DMS 273 treated with DMSO at 0.1 percent for 48 hours (cell line): ENCODE data around the gene CLDN7.
A peak's percentile ranks its signal among the peaks of the same experiment; 100 is the strongest.

Source experiments
- DNase-seq: peaks from one replicate; lab custom pipeline; 2025; lab: John Stamatoyannopoulos, UW

Gene CLDN7

GRCh38 chr17:7262192-7262934, at the start of gene CLDN7:
TSS of gene CLDN7 (minus strand) at chr17:7262478. CDS start at chr17:7262043, 435 bp downstream.
- no peak for DNase-seq

- no peak for DNase-seq
Observed at GRCh38 chr17:7311110-7311705, 48.9 kb upstream of the CLDN7 start.

- DNase-seq, result no peak
Observed at GRCh38 chr17:7309628-7310027, 47.4 kb upstream of the CLDN7 start.

GRCh38 chr17:7308625-7309433, 46.6 kb upstream of the CLDN7 start:
- peak; percentile 19 for DNase-seq

- no peak for DNase-seq
Observed at GRCh38 chr17:7307686-7308624, 45.7 kb upstream of the CLDN7 start.

GRCh38 chr17:7306911-7307685, 44.8 kb upstream of the CLDN7 start, which contains the start of gene EIF5A:
TSS of gene EIF5A (plus strand) at chr17:7307628. CDS start at chr17:7309636, 2,008 bp downstream.
- DNase-seq, result peak; percentile 97

- no peak for DNase-seq
Observed at GRCh38 chr17:7304179-7304578, 41.9 kb upstream of the CLDN7 start.

- DNase-seq, result peak; percentile 23
Observed at GRCh38 chr17:7296189-7296861, 34.0 kb upstream of the CLDN7 start.

- DNase-seq, result no peak
Observed at GRCh38 chr17:7295230-7296180, 33.2 kb upstream of the CLDN7 start.

- DNase-seq, result no peak
Observed at GRCh38 chr17:7294614-7295153, 32.4 kb upstream of the CLDN7 start, which contains the start of gene YBX2. TSS of gene YBX2 (minus strand) at chr17:7294639. CDS start at chr17:7294500, 139 bp downstream.

GRCh38 chr17:7293816-7294613, 31.7 kb upstream of the CLDN7 start:
- DNase-seq, result no peak

GRCh38 chr17:7293159-7293558, 30.9 kb upstream of the CLDN7 start:
- no peak for DNase-seq

- no peak for DNase-seq
Observed at GRCh38 chr17:7292729-7293128, 30.5 kb upstream of the CLDN7 start.

- DNase-seq, result no peak
Observed at GRCh38 chr17:7292194-7292593, 29.9 kb upstream of the CLDN7 start.

- DNase-seq, result no peak
Observed at GRCh38 chr17:7290685-7291084, 28.4 kb upstream of the CLDN7 start.

- no peak for DNase-seq
Observed at GRCh38 chr17:7290166-7290565, 27.9 kb upstream of the CLDN7 start.

GRCh38 chr17:7289256-7290032, 27.2 kb upstream of the CLDN7 start:
- DNase-seq, result no peak
